T-helper 2 cell treated with Interferon-gamma antibody and Interleukin-4, amounts not matched to agents 100 ng/mL and 5 ng/mL, for 36 hours (primary cell): ENCODE results near the gene WNT5A. TPM values are rescaled to one million over a fixed set of nuclear protein-coding genes. Genes with fewer than 3 reads are reported as not detected.

Experiments used
- intact Hi-C: fragments of 100-400 bp; cut with micrococcal nuclease; formaldehyde crosslinking; loops from one replicate; pipeline ENCODE4 v1.15.1; 2023
- total RNA-seq: library from RNA; stranded (reverse); gene quantifications from 2 replicates; pipeline ENCODE4 v1.2.3, GENCODE V29; 2022

Gene WNT5A
- not detected in 2 replicates for total RNA-seq

GRCh38 chr3:55486857-55487380 is at the start of gene WNT5A:
Gene WNT5A, minus strand, starts transcription at chr3:55487306. Its CDS starts 321 bp downstream, at chr3:55486985.
- intact Hi-C loops, result loop anchor here (5.0 kb wide), 1 partner anchor 960 kb away; no protein-coding TSS in a partner anchor

- intact Hi-C loops, result no loop called here
These were observed 47.8 kb upstream of the WNT5A start for GRCh38 chr3:55534876-55535275.

- intact Hi-C loops, result no loop called here
These were observed 45.7 kb upstream of the WNT5A start for GRCh38 chr3:55532806-55533205.

- intact Hi-C loops, result no loop called here
These were observed 44.2 kb upstream of the WNT5A start for GRCh38 chr3:55531321-55531720.

- intact Hi-C loops, result no loop called here
These were observed 40.3 kb upstream of the WNT5A start for GRCh38 chr3:55527361-55527760.

GRCh38 chr3:55526332-55527030 is 39.4 kb upstream of the WNT5A start:
- intact Hi-C loops, result no loop called here

- intact Hi-C loops, result no loop called here
These were observed 38.3 kb upstream of the WNT5A start for GRCh38 chr3:55525436-55525835.

- intact Hi-C loops, result no loop called here
These were observed 37.6 kb upstream of the WNT5A start for GRCh38 chr3:55524565-55525244.

GRCh38 chr3:55523471-55523870 is 36.4 kb upstream of the WNT5A start:
- intact Hi-C loops, result no loop called here

- intact Hi-C loops, result no loop called here
These were observed 34.8 kb upstream of the WNT5A start for GRCh38 chr3:55521738-55522421.

GRCh38 chr3:55521064-55521737 is 34.1 kb upstream of the WNT5A start:
- intact Hi-C loops, result no loop called here

GRCh38 chr3:55519019-55519418 is 31.9 kb upstream of the WNT5A start:
- intact Hi-C loops, result no loop called here

GRCh38 chr3:55518451-55518850 is 31.3 kb upstream of the WNT5A start:
- intact Hi-C loops, result no loop called here

GRCh38 chr3:55516392-55517030 is 29.4 kb upstream of the WNT5A start:
- intact Hi-C loops, result no loop called here

- intact Hi-C loops, result no loop called here
These were observed 28.6 kb upstream of the WNT5A start for GRCh38 chr3:55515550-55516246.

GRCh38 chr3:55514962-55515361 is 27.9 kb upstream of the WNT5A start:
- intact Hi-C loops, result no loop called here

GRCh38 chr3:55512571-55513343 is 25.7 kb upstream of the WNT5A start:
- intact Hi-C loops, result no loop called here

- intact Hi-C loops, result no loop called here
These were observed 24.9 kb upstream of the WNT5A start for GRCh38 chr3:55511895-55512570.

GRCh38 chr3:55508335-55508734 is 21.2 kb upstream of the WNT5A start:
- intact Hi-C loops, result no loop called here
